ENCODE measurements around the gene VCPKMT.

DNA sequence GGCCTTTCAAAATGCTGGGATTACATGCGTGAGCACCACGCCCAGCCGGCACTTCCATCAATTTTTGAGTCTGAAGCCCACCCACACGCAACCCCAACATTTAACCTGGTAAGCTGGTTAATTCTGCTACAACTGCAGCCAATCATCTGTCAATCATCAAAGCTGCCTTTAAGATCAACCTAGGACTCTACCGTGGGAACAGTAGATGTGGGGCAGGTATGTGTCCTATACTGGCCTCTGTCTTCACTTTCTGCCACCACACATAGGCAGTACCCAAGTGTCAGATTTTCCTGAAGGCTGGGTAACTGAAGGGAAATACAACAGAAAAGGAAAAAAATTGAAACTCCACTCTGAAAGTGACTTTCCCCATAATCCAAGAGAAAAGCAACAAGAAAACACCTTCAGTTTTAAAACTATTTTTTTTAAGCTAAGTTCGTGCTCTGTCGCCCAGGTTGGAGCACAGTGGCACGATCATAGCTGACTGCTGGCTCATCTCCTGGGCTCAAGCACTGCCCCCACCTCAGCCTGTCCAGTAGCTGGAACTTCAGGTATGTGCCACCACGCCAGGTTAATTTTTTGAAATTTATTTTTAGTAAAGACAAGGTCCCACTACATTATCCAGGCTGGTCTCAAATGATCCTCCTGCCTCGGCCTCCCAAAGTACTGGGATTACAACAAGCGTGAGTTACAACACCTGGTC lies 22.2 kb downstream of the VCPKMT start:
- TF ChIP-seq, protein P1, sequence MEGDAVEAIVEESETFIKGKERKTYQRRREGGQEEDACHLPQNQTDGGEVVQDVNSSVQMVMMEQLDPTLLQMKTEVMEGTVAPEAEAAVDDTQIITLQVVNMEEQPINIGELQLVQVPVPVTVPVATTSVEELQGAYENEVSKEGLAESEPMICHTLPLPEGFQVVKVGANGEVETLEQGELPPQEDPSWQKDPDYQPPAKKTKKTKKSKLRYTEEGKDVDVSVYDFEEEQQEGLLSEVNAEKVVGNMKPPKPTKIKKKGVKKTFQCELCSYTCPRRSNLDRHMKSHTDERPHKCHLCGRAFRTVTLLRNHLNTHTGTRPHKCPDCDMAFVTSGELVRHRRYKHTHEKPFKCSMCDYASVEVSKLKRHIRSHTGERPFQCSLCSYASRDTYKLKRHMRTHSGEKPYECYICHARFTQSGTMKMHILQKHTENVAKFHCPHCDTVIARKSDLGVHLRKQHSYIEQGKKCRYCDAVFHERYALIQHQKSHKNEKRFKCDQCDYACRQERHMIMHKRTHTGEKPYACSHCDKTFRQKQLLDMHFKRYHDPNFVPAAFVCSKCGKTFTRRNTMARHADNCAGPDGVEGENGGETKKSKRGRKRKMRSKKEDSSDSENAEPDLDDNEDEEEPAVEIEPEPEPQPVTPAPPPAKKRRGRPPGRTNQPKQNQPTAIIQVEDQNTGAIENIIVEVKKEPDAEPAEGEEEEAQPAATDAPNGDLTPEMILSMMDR (IDR thresholded peaks at IDR 0.05): no peak
- no peak for TF ChIP-seq POLR2A (IDR thresholded peaks at IDR 0.05)
- no peak for TF ChIP-seq EP300 (IDR thresholded peaks at IDR 0.05)
- TF ChIP-seq POLR2AphosphoS5 (IDR thresholded peaks at IDR 0.05): no peak

All from suprapubic skin (tissue), 4 donors.